Body of pancreas (tissue), 4 donors: ENCODE measurements around the gene DNM3. TPM values are rescaled to one million over a fixed set of nuclear protein-coding genes. Genes with fewer than 3 reads are reported as not detected.

Source experiments
- ATAC-seq: fragments of 150-250 bp; one replicate; pipeline ENCODE4 v1.9.1; 2016
- DNase-seq, 4 donors: peaks; one replicate each; pipeline ENCODE4 v3.0.0-alpha.2; 2019
- H3K27ac ChIP-seq, 4 donors: fragments of 200-600 bp; sonication (generic); 1 replicate in 3 of 4; 2 replicates in 1 of 4; pipeline versions ENCODE4 v1.5.1 to v1.6.1; 2016 to 2019; ENCODE audit warnings: mild to moderate bottlenecking in 1 of 4, mixed read lengths in 1 of 4, moderate library complexity in 1 of 4
- H3K27me3 ChIP-seq, 2 donors: fragments of 200-600 bp; sonication (generic); one replicate each; pipeline ENCODE4 v1.6.0; 2016; ENCODE audit warnings: mild to moderate bottlenecking in 1 of 2
- H3K36me3 ChIP-seq, 2 donors: fragments of 200-600 bp; sonication (generic); replicated peaks in 1 of 2; 2 replicates each; pipeline ENCODE4 v1.5.1; 2016; ENCODE audit warnings: low read depth in 2 of 2; ENCODE audit not compliant: insufficient read depth in 1 of 2
- H3K4me1 ChIP-seq: fragments of 200-600 bp; sonication (generic); one replicate; pipeline ENCODE4 v1.6.0; 2016
- H3K4me3 ChIP-seq, 2 donors: fragments of 200-600 bp; sonication (generic); 1 replicate in 1 of 2; 2 replicates in 1 of 2; pipeline ENCODE4 v1.5.1; 2016 to 2019
- H3K9me3 ChIP-seq, 3 donors: fragments of 200-600 bp; sonication (generic); 1 replicate in 2 of 3; 2 replicates in 1 of 3; pipeline ENCODE4 v1.5.1; 2016
- POLR2A ChIP-seq, 3 donors: fragments of 450-650 bp; IDR thresholded peaks; one replicate each; pipeline ENCODE4 v1.6.1; 2016; ENCODE audit warnings: antibody characterized with exemption in 3 of 3, mild to moderate bottlenecking in 2 of 3
- WGBS, 2 donors: methylation state at CpG; one replicate each; pipeline ENCODE4 v1.1.5; 2017; 5-methylcytosine and 5-hydroxymethylcytosine counted together
- intact Hi-C: fragments of 100-400 bp; cut with DNase I; formaldehyde crosslinking; loops from one replicate; pipeline ENCODE4 v1.15.1; 2023
- total RNA-seq, 2 donors: library from RNA; depleted of rRNA; stranded (reverse); fragments of >200 nt; gene quantifications; one replicate each; pipeline ENCODE4 v1.1.0, GENCODE V29; 2016
- TF ChIP-seq, protein P1 (sequence below), 7 experiments: fragments of 450-650 bp in 4 of 7; fragments of 200-600 bp in 3 of 7; sonication (generic) in 3 of 7; IDR thresholded peaks; one replicate each; pipeline ENCODE4 v1.5.1; 2016 to 2019; ENCODE audit warnings: antibody characterized with exemption in 7 of 7

The DNM3 gene
- total RNA-seq, 2 donors from 2014 or later = 2.9 to 4.0 TPM

DNA sequence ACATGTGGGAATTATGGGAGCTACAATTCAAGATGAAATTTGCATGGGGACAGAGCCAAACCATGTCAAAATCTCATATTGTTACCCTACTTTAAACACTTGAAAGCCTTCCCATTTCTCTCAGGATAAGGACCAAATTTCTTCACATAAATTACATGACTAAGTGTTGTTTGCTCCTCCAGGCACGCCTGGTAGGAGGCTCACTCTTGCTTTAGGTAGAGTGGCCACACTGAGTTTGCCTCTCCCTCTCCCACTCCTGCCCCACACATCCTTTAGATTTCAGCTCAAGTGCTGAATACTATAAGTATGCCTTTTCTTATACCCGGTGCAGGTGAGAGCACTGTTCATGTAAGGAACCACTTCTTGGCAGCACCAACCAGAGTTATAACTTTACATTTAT, 279.1 kb downstream of the DNM3 start:
- no peak overlapping the region for H3K27ac ChIP-seq
- TF ChIP-seq, protein P1, sequence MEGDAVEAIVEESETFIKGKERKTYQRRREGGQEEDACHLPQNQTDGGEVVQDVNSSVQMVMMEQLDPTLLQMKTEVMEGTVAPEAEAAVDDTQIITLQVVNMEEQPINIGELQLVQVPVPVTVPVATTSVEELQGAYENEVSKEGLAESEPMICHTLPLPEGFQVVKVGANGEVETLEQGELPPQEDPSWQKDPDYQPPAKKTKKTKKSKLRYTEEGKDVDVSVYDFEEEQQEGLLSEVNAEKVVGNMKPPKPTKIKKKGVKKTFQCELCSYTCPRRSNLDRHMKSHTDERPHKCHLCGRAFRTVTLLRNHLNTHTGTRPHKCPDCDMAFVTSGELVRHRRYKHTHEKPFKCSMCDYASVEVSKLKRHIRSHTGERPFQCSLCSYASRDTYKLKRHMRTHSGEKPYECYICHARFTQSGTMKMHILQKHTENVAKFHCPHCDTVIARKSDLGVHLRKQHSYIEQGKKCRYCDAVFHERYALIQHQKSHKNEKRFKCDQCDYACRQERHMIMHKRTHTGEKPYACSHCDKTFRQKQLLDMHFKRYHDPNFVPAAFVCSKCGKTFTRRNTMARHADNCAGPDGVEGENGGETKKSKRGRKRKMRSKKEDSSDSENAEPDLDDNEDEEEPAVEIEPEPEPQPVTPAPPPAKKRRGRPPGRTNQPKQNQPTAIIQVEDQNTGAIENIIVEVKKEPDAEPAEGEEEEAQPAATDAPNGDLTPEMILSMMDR (IDR thresholded peaks at IDR 0.05) = no peak
- TF ChIP-seq POLR2A (IDR thresholded peaks at IDR 0.05) = no peak
- H3K9me3 ChIP-seq = no peaks in the 10 kb centered on the region
- no peaks in the 10 kb centered on the region for H3K27me3 ChIP-seq
- ATAC-seq (no peak), DNase-seq (no peak)
- H3K4me3 ChIP-seq = no peak overlapping the region
- H3K36me3 ChIP-seq = no peaks in the 10 kb centered on the region
- WGBS, 2 donors = 79 to 85% methylated on average over 2 of the region's 2 CpGs
- no peaks in the 10 kb centered on the region for H3K4me1 ChIP-seq
- intact Hi-C loops = no loop called here

DNA sequence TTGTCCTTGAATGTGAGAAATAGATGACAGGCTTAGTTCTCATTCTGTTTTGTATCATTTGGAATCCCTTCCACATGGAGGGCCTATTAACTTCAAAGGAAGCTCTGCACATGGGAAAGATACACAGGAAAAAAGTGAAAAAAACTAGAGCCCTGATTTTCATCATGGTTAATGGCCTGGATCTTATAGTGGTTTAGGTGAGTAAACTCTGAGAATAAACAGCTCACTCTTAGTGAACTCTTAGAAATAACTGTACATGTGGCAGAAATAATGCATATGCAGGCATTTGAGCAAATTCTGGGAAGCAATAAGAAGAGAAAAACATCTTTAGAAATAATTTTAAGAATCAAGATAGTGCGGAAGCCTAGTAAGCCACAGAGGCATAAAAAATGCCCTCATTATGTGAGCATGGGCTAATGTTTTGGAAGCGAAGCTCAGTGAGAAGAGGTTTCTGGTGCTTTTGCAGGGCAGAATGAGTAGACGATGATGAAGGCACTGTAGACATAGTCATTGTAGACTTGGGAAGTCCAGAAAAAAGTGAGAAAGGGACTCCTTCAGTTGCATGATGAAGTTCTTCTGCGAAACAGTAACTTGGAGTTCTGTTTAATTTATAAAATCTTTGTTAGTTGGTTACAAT, 279.9 kb downstream of the DNM3 start:
- no peaks in the 10 kb centered on the region for H3K36me3 ChIP-seq
- WGBS, 2 donors = 92 to 93% methylated on average over 4 of the region's 4 CpGs
- no peak overlapping the region for H3K4me3 ChIP-seq
- TF ChIP-seq POLR2A (IDR thresholded peaks at IDR 0.05) = no peak
- no peaks in the 10 kb centered on the region for H3K9me3 ChIP-seq
- DNase-seq = no peak
- intact Hi-C loops = no loop called here
- ATAC-seq = no peak
- H3K4me1 ChIP-seq = no peaks in the 10 kb centered on the region
- no peaks in the 10 kb centered on the region for H3K27me3 ChIP-seq
- H3K27ac ChIP-seq = no peak overlapping the region

DNA sequence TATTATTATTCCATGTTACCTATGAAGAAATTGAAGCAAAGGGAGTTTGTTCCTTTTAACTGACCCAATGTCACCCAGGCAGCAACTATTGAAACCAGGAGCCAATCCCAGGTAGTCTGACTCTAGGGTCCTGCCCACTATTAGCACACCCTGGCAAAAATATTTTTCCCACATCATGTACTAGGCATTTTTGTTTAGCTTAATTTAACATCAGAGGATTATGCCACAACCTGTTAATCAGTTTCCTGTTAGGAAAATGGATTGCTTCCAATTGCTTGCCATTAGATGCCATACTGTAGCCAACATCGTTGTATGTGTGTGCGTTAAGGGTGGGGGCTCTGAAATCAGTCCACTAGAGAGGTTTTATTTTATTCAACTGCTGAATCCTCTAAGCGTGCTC, 281.1 kb downstream of the DNM3 start:
- H3K4me1 ChIP-seq = no peaks in the 10 kb centered on the region
- ATAC-seq = no peak
- no peak overlapping the region for H3K27ac ChIP-seq
- DNase-seq = no peak
- no peaks in the 10 kb centered on the region for H3K27me3 ChIP-seq
- 77 to 90% methylated on average over 3 of the region's 3 CpGs for WGBS, 2 donors
- no peaks in the 10 kb centered on the region for H3K36me3 ChIP-seq
- no peaks in the 10 kb centered on the region for H3K9me3 ChIP-seq
- no peak overlapping the region for H3K4me3 ChIP-seq
- TF ChIP-seq POLR2A (IDR thresholded peaks at IDR 0.05) = no peak
- TF ChIP-seq, protein P1 (IDR thresholded peaks at IDR 0.05) = no peak
- intact Hi-C loops = no loop called here

DNA sequence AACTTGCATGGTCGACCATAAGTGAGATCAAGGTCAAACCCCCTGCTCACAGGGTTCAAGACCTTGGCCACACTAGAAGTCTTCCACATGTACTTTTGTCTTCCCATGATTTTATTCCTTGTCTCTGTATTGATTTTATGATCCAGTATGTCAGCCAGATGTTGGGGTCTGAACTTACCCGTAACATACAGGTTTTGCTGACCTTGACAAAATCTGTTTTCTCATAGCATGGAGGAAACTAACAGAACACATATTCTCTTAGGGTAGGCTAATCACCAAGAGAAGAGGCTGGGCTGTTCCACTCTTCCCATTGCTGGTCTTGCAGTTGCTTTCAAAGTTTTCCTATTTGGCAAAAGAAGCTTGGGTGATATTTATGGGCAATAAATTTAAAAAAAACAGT, 284.0 kb downstream of the DNM3 start:
- TF ChIP-seq POLR2A (IDR thresholded peaks at IDR 0.05) = no peak
- TF ChIP-seq, protein P1 (IDR thresholded peaks at IDR 0.05) = no peak
- ATAC-seq = no peak
- WGBS, 2 donors = 25 to 40% methylated on average over 2 of the region's 2 CpGs

DNA sequence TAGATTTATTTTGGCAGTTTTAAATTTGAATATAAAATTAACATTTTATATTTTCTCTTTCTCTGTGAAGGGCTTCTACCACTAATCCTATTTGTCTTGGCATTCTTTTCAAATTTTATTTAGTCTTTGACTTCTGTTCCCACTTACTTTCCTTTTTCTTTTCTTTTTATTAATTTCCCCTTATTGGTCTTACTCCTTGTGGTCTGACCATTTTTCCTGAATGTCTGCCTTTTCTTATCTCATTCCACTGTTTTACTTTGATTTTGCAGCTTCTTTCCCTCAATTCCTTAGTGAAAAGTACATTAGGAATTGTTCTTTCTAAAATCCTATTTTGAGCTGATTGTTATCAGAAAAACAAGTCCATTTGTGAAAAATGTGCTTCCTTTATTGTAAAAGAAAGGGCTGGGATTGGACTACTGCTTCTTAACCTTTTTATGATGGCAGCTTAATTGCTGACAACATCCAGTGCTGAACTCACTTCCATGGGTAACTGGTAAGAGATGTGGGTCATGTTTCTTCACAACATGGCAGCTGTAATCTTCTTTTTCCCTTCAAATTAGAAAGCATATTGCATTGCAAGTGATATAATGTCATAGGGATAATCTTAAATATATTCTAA, 284.6 kb downstream of the DNM3 start:
- Histone ChIP-seq H3K4me3 (no peak overlapping the region), H3K27ac (no peak overlapping the region), H3K36me3 (no peaks in the 10 kb centered on the region), H3K27me3 (no peaks in the 10 kb centered on the region), H3K9me3 (no peaks in the 10 kb centered on the region), H3K4me1 (no peaks in the 10 kb centered on the region)
- no peak for DNase-seq
- TF ChIP-seq POLR2A (IDR thresholded peaks at IDR 0.05) = no peak
- TF ChIP-seq, protein P1 (IDR thresholded peaks at IDR 0.05) = no peak
- no peak for ATAC-seq
- intact Hi-C loops = no loop called here

More for the DNA sequence above, 284.0 kb downstream of the DNM3 start:
- no peaks in the 10 kb centered on the region for H3K36me3 ChIP-seq
- no peak overlapping the region for H3K27ac ChIP-seq
- no peaks in the 10 kb centered on the region for H3K4me1 ChIP-seq
- H3K4me3 ChIP-seq = no peak overlapping the region
- DNase-seq = no peak
- H3K27me3 ChIP-seq = no peaks in the 10 kb centered on the region
- H3K9me3 ChIP-seq = no peaks in the 10 kb centered on the region
- intact Hi-C loops = no loop called here
